Progenitor cell of endocrine pancreas (in vitro differentiated cells): ENCODE results near the gene SPTBN1. TPM values are rescaled to one million over a fixed set of nuclear protein-coding genes. Genes with fewer than 3 reads are reported as not detected.

Experiments used
- DNase-seq: peaks from one replicate; pipeline ENCODE4 v3.0.0; 2021; ENCODE audit warnings: low spot score; ENCODE audit not compliant: unreplicated experiment
- H3K27ac Mint-ChIP-seq: 2 replicates; pipeline ENCODE4 v1.8.0; 2021; ENCODE audit warnings: mild to moderate bottlenecking, moderate library complexity, mixed read lengths
- H3K27me3 Mint-ChIP-seq: 2 replicates; pipeline ENCODE4 v1.8.0; 2021; ENCODE audit warnings: mixed read lengths
- H3K36me3 Mint-ChIP-seq: 2 replicates; pipeline ENCODE4 v1.8.0; 2022; ENCODE audit warnings: mixed read lengths; ENCODE audit not compliant: insufficient read depth
- H3K4me1 Mint-ChIP-seq: 2 replicates; pipeline ENCODE4 v1.8.0; 2021; ENCODE audit warnings: low read depth, mixed read lengths
- H3K4me3 Mint-ChIP-seq: 2 replicates; pipeline ENCODE4 v1.8.0; 2021; ENCODE audit warnings: low read depth, mild to moderate bottlenecking, moderate library complexity, mixed read lengths
- H3K9me3 Mint-ChIP-seq: 2 replicates; pipeline ENCODE4 v1.8.0; 2021; ENCODE audit warnings: low read depth, mixed read lengths
- total RNA-seq: library from RNA; stranded (reverse); gene quantifications from 2 replicates; pipeline ENCODE4 v1.2.1, GENCODE V29; 2021
- TF ChIP-seq, protein P1 (sequence below): fragments of 200-600 bp; sonication (generic); IDR thresholded peaks from one replicate; pipeline ENCODE4 v1.5.0; 2021; ENCODE audit warnings: antibody characterized with exemption, mild to moderate bottlenecking; ENCODE audit not compliant: unreplicated experiment

Gene SPTBN1
- total RNA-seq, 1 donor from 2014 or later: 287 TPM

DNA sequence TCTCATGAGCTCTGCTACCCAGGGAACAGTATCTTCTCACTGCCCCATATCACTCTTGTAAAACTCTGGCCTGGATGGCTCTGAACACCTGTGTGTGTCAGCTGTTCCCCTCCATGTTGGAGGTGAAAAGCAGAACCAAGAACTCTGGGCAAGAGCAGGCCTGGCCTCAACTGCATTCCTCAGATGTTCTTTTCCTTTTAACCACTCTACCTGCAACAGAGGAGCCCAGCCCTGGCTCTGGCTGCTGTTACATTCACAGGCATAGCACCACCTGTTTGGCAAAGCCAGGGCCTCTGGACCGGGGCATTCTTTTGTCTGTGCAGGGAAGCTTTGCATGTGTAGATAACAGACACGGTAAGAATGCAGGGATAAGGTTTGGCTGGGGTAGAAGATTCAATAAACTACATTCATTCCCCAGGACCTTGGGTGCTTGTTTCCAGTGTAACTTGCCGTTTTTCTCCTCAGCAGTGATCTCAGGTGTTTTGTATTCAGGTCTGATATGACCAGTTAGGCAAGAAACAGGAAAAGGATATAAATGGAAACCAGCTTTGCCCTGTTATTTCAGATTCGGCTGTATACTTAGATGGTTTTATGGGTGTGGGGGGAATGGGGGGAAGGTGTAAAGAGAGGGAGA, 95.1 kb downstream of the SPTBN1 start:
- Mint-ChIP-seq H3K36me3 (no peaks in the 10 kb centered on the region), H3K9me3 (no peaks in the 10 kb centered on the region), H3K4me1 (peaks cover 45% of the 10 kb centered on the region), H3K27me3 (no peaks in the 10 kb centered on the region), H3K4me3 (peak overlapping the region; percentile 39), H3K27ac (peak overlapping the region; percentile 84)
- no peak for DNase-seq
- TF ChIP-seq, protein P1, sequence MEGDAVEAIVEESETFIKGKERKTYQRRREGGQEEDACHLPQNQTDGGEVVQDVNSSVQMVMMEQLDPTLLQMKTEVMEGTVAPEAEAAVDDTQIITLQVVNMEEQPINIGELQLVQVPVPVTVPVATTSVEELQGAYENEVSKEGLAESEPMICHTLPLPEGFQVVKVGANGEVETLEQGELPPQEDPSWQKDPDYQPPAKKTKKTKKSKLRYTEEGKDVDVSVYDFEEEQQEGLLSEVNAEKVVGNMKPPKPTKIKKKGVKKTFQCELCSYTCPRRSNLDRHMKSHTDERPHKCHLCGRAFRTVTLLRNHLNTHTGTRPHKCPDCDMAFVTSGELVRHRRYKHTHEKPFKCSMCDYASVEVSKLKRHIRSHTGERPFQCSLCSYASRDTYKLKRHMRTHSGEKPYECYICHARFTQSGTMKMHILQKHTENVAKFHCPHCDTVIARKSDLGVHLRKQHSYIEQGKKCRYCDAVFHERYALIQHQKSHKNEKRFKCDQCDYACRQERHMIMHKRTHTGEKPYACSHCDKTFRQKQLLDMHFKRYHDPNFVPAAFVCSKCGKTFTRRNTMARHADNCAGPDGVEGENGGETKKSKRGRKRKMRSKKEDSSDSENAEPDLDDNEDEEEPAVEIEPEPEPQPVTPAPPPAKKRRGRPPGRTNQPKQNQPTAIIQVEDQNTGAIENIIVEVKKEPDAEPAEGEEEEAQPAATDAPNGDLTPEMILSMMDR: no peak

- Mint-ChIP-seq H3K36me3 (no peaks in the 10 kb centered on the region), H3K27me3 (no peaks in the 10 kb centered on the region), H3K9me3 (no peaks in the 10 kb centered on the region), H3K27ac (no peak overlapping the region), H3K4me1 (peaks cover 51% of the 10 kb centered on the region), H3K4me3 (no peak overlapping the region)
- TF ChIP-seq, protein P1: no peak
- DNase-seq: no peak
Observed at GRCh38 chr2:54553075-54553474, 96.9 kb downstream of the SPTBN1 start.

GRCh38 chr2:54553775-54554174, 97.6 kb downstream of the SPTBN1 start:
- Mint-ChIP-seq H3K9me3 (no peaks in the 10 kb centered on the region), H3K27me3 (no peaks in the 10 kb centered on the region), H3K4me1 (peaks cover 51% of the 10 kb centered on the region), H3K4me3 (no peak overlapping the region), H3K36me3 (no peaks in the 10 kb centered on the region), H3K27ac (no peak overlapping the region)
- DNase-seq: no peak
- TF ChIP-seq, protein P1: no peak

- Mint-ChIP-seq H3K9me3 (no peaks in the 10 kb centered on the region), H3K27ac (no peak overlapping the region), H3K36me3 (no peaks in the 10 kb centered on the region), H3K4me1 (peaks cover 46% of the 10 kb centered on the region), H3K4me3 (no peak overlapping the region), H3K27me3 (no peaks in the 10 kb centered on the region)
- DNase-seq: no peak
- TF ChIP-seq, protein P1: no peak
Observed at GRCh38 chr2:54555318-54555837, 99.3 kb downstream of the SPTBN1 start.

DNA sequence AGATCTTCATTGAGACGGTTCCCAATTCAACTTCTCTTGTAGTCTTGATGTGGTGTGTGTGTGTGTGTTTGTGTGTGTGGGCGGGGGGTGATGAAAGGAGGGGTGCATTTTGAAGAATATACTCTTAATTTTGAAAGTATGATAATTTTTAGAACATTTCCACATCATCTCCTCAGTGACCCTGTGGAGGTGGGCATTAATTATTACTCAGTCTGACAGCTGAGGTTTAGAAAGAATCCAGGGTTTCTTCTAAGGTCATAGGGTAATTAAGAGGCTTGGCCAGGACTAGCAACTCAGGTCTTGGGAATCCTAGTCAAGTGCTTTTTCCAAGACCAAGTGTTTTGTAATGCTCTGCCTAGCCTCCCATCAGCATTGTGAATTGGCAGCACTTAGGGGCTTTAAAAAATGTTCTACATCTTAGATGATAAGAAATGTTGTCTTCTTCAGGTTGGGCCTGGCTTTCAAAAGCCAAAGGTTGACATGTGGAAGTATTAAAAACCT, 100.5 kb downstream of the SPTBN1 start:
- no peaks in the 10 kb centered on the region for H3K27me3 Mint-ChIP-seq
- peaks cover 44% of the 10 kb centered on the region for H3K4me1 Mint-ChIP-seq

More for the DNA sequence above, 100.5 kb downstream of the SPTBN1 start:
- Mint-ChIP-seq H3K9me3 (no peaks in the 10 kb centered on the region), H3K27ac (peak overlapping the region; percentile 97), H3K36me3 (no peaks in the 10 kb centered on the region), H3K4me3 (peak overlapping the region; percentile 99)
- TF ChIP-seq, protein P1: no peak
- DNase-seq: no peak
